GM08714 (cell line): ENCODE measurements around the gene CC2D2A.
"Not testable (repeated sequence)": the region's sequence is repeated elsewhere in the genome, so short reads cannot be mapped to it uniquely, and the experiment has no call there.

Source experiments
- H3K4me3 ChIP-seq: fragments of 200-500 bp; sonication (Bioruptor generic); 2 replicates; pipeline ENCODE4 v1.5.1; 2014; ENCODE audit warnings: mild to moderate bottlenecking, low read length, inconsistent platforms
- ZNF274 ChIP-seq: IDR thresholded peaks from 2 replicates; pipeline ENCODE4 v1.6.1; 2012; ENCODE audit warnings: mild to moderate bottlenecking, low read depth, low read length

Gene CC2D2A

DNA sequence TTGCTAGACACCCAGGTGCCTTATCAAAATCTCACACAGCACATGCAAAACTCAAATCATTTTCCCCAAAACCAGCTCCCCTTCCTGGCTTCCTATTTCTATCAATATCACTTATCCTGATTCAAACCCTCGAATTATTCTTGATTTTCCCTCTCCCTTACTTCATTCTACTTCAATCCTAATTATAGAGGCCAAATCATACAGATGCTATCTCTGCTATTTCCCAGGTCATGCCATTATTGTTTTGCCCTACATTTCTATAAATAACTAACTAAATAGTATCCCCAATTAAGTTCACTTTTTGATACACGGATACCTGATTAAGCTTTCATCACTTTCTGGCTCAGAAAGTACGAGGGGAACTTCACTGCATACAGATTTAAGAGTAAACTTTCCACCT, 123.1 kb downstream of the CC2D2A start:
- H3K4me3 ChIP-seq, result no peak overlapping the region
- TF ChIP-seq ZNF274, result no peak

DNA sequence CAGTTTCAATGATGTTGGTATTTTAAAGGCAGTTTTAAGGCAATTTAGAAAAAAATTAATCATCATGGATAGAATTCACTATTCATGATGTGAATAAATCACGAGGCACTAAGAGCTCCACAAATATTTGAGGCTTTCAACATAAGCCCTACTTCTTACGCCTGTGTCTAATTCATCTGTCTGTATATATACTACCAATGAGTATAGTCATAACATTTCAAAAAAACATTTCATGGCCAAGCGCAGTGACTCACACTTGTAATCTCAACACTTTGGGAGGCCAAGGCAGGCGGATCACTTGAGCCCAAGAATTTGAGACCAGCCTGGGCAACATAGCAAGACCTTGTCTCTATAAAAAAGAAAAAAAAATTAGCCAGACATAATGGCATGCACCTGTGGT, 129.0 kb downstream of the CC2D2A start:
- no peak overlapping the region for H3K4me3 ChIP-seq
- no peak for TF ChIP-seq ZNF274

DNA sequence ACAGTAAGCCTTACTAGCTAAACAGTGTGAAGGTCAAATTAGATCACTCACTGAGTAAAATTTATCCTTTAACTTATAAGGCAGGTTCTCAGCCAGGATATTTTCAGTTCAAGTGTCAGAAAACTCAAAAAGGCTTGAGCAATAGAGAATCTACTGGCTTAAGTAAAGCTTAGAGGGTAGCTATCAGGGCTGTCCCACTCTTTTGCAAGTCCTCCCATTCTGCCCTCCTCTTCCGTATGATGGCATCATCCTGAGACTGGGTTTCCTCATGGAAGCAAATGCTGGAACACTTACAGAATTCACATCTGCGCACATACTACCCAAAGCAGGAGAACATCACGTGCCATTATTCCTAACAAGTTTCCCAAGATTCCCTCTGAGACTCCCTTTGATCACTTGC, 130.5 kb downstream of the CC2D2A start:
- no peak overlapping the region for H3K4me3 ChIP-seq
- TF ChIP-seq ZNF274, result no peak

DNA sequence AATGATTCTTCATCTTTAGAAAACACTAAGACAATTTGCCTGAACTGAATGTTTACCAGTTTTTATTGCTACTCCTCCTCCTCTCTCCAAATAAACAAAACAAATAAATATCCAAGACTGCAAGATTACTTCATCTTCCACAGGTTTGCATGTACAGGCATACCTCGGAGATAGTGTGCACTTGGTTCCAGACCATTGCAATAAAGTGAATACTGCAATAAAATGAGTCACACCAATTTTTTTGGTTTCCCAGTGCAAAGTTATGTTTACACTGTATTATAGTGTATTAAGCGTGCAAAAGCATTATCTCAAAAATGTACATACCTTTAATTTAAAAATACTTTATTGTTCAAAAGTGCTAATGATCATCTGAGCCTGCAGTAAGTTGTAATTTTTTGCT, 132.2 kb downstream of the CC2D2A start:
- TF ChIP-seq ZNF274, result no peak
- no peak overlapping the region for H3K4me3 ChIP-seq

DNA sequence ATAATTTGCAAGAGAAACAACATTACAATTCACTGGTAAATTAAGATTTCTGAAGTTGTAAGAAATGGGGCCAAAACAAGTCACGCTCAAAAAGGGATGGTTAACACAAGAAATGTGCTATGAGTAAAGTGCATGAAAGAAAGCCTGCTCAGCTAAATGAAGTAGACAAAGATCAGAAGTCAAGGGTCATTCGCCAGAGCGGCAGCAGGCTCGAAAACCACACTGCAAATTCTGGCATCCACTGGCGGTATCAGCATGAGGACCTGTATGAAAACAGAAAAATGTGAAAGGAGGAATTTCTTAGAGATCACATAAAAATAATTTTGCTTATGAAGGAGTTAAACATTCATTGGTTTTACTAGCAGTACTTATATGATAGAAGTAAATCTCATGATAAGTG, 135.9 kb downstream of the CC2D2A start:
- TF ChIP-seq ZNF274, result no peak
- no peak overlapping the region for H3K4me3 ChIP-seq

DNA sequence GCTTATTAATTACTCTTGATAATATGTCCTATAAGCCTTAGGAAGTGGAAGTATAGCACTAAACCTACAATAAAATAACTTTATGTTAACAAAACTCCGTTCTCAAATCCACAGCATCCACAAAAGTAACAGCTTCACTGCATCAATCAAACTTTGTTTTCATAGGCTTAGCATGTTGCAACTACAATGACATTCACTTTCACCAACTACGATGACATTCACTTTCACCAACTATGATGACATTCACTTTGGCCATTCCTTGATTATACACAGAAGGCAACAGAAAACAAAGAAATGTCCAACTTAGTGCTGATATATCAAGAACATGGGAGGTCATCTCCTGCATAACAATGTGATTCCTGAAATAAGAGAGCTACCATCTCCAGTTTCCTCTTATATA, 141.2 kb downstream of the CC2D2A start:
- H3K4me3 ChIP-seq, result no peak overlapping the region
- no peak for TF ChIP-seq ZNF274

DNA sequence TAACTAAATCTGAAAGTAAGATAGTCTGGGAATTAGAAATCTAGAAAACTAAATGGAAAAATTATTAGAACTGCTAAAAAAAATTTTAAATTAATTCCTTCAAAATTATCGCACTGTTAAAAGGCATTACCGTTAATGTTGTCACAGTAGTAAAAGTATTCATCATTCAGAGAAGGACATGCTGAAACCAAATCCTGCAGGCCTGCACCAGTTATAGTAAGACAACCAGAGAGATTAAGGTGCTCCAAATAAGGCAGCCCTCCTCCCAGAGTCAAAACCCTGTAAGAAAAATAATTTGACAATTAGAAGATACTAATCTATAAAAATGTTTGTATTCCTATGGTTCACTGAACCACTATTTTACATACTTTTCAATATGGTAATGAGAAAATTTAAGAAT, 142.5 kb downstream of the CC2D2A start:
- no peak for TF ChIP-seq ZNF274
- no peak overlapping the region for H3K4me3 ChIP-seq

DNA sequence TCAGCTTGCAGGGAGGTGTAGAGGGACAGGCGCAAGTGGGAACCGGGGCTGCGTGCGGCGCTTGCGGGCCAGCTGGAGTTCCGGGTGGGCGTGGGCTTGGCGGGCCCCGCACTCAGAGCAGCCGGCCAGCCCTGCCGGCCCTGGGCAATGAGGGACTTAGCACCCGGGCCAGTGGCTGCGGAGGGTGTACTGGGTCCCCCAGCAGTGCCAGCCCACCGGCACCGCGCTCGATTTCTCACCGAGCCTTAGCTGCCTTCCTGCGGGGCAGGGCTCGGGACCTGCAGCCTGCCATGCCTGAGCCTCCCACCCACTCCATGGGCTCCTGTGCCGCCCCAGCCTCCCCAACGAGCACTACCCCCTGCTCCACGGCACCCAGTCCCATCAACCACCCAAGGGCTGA, 145.2 kb downstream of the CC2D2A start:
- H3K4me3 ChIP-seq, result not testable (repeated sequence)

DNA sequence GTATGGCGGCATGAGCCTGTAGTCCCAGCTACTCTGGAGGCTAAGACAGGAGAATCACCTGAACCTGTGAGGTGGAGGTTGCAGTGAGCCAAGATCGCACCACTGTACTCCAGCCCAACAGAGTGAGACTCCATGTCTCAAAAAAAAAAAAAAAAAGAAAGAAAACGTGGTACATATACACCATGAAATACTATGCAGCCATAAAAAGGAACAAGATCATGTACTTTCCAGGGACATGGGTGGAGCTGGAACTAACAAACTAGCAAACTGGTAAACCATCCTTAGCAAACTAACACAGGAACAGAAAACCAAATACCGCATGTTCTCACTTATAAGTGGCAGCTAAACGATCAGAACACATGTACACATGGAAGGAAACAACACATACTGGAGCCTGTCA, 147.7 kb downstream of the CC2D2A start:
- not testable (repeated sequence) for H3K4me3 ChIP-seq

DNA sequence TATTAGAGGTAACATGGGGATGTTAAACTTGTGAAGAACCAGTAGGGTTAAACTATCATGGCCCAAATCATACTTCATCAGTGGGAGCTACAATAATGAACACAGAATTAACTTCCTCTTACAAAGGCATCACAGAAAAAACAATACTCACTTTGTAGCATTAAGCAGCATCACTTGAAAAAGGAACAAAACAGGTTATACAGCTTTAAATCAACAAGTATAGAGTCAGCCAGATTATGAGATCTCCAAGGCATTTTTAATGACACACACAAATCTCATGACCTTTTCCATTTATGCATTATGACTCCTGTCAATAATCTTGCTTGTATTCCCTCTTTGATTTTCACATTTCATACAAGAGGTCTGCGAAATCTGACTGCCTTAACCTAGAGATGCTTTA, 167.1 kb downstream of the CC2D2A start:
- H3K4me3 ChIP-seq, result no peak overlapping the region
- TF ChIP-seq ZNF274, result no peak

DNA sequence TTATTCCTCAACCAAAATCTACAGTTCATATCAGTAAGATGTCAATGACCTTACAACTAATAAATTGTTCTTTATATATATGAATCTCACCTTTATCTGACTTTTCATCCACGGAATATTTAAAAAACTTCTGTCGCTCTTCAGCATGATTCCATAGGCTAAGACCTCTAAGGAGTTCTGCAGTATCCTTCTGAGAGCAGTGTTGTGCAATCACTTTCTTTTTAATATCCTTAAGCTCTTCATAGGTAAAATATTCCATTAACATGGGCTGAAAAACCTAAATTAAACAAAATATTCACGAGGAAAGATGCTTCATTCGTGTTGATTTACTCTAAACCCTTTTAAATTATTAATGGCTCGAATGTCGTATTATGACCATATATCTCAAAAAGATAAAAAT, 168.7 kb downstream of the CC2D2A start:
- TF ChIP-seq ZNF274, result no peak
- no peak overlapping the region for H3K4me3 ChIP-seq

DNA sequence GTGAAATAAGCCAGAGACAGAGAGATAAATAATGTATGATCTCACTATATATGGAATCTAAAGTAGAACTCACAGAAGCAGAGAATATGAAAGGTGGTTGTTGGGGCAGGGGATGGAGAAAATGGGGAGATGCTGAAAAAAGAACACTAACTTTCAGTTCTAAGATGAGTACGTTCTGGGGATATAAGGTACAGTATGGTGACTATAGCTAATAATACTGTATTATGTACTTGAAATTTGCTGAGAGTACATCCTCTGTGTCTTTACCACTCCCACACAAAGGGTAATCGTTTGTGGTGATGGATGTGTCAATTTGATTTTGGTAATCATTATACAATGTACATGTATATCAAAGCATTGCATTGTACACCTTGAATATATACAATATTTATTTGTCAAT, 178.9 kb downstream of the CC2D2A start:
- TF ChIP-seq ZNF274, result no peak

DNA sequence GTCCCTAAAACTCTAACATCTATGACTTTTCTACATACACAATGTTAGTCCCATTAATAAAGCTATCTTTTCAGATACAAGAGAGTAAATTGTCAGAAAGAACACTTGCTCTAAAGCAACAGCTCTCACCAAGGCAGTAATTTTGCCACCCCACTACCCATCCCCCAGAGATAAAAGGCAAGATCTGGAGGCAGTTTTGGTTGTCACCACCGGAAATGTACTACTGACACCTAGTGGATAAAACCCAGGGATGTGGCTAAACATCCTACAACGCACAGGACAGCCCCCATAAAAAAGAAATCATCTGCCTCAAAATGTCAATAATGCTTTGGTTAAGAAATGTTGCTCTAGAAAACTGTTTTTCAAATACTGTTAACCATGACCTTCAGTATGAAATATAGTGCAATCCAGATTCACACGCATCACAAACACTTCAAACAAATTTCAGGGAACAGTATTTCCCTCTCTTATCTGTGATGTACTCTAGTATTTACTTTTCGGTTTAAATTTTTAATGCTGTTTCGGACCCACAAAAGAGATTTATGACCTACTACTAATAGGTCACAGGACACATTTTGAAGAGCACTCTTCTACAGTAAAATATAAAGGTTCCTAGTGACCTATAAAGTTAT, 180.3 kb downstream of the CC2D2A start:
- no peak overlapping the region for H3K4me3 ChIP-seq
- no peak for TF ChIP-seq ZNF274

More for the DNA sequence above, 178.9 kb downstream of the CC2D2A start:
- H3K4me3 ChIP-seq, result no peak overlapping the region
